Activated CD4-positive, alpha-beta T cell treated with anti-CD3 and anti-CD28 coated beads for 48 hours (primary cell): ENCODE results near the gene BCL2A1.
"Not testable (repeated sequence)": the region's sequence is repeated elsewhere in the genome, so short reads cannot be mapped to it uniquely, and the experiment has no call there.

ENCODE experiments used
- DNase-seq: peaks from one replicate; pipeline ENCODE4 v3.0.0-alpha.2; 2020

BCL2A1 gene

GRCh38 chr15:79970624-79971434 lies at the start of gene BCL2A1:
Gene BCL2A1 (minus strand): TSS chr15:79971196. CDS start chr15:79971119, 77 bp downstream.
- DNase-seq, result peak; percentile 73

- DNase-seq, result no peak
Observed at GRCh38 chr15:80020731-80021130, 49.7 kb upstream of the BCL2A1 start.

GRCh38 chr15:80020149-80020548 lies 49.2 kb upstream of the BCL2A1 start:
- not testable (repeated sequence) for DNase-seq

GRCh38 chr15:80019168-80019745 lies 48.3 kb upstream of the BCL2A1 start:
- DNase-seq, result no peak

- DNase-seq, result not testable (repeated sequence)
Observed at GRCh38 chr15:80017139-80017538, 46.1 kb upstream of the BCL2A1 start.

GRCh38 chr15:80016506-80016905 lies 45.5 kb upstream of the BCL2A1 start:
- DNase-seq, result not testable (repeated sequence)

GRCh38 chr15:80015156-80015555 lies 44.2 kb upstream of the BCL2A1 start:
- no peak for DNase-seq

GRCh38 chr15:80014186-80014585 lies 43.2 kb upstream of the BCL2A1 start:
- not testable (repeated sequence) for DNase-seq

GRCh38 chr15:80012060-80012726 lies 41.2 kb upstream of the BCL2A1 start:
- DNase-seq, result no peak

GRCh38 chr15:80011596-80011995 lies 40.6 kb upstream of the BCL2A1 start:
- no peak for DNase-seq

- peak; percentile 57 for DNase-seq
Observed at GRCh38 chr15:80011041-80011523, 40.1 kb upstream of the BCL2A1 start.

GRCh38 chr15:80010131-80010673 lies 39.2 kb upstream of the BCL2A1 start:
- DNase-seq, result no peak

GRCh38 chr15:80007532-80007931 lies 36.5 kb upstream of the BCL2A1 start:
- no peak for DNase-seq

GRCh38 chr15:80006946-80007345 lies 36.0 kb upstream of the BCL2A1 start:
- DNase-seq, result no peak

GRCh38 chr15:80003934-80004472 lies 33.0 kb upstream of the BCL2A1 start:
- DNase-seq, result no peak

- no peak for DNase-seq
Observed at GRCh38 chr15:80003171-80003570, 32.2 kb upstream of the BCL2A1 start.

GRCh38 chr15:80002267-80002666 lies 31.3 kb upstream of the BCL2A1 start:
- no peak for DNase-seq

GRCh38 chr15:79994615-79995014 lies 23.6 kb upstream of the BCL2A1 start:
- DNase-seq, result no peak

- no peak for DNase-seq
Observed at GRCh38 chr15:79991826-79992225, 20.8 kb upstream of the BCL2A1 start.

- no peak for DNase-seq
Observed at GRCh38 chr15:79990997-79991334, 20.0 kb upstream of the BCL2A1 start.

GRCh38 chr15:79990280-79990996 lies 19.4 kb upstream of the BCL2A1 start:
- no peak for DNase-seq

GRCh38 chr15:79989682-79990081 lies 18.7 kb upstream of the BCL2A1 start:
- DNase-seq, result no peak

- no peak for DNase-seq
Observed at GRCh38 chr15:79989183-79989582, 18.2 kb upstream of the BCL2A1 start.
